GM20000 (cell line): ENCODE measurements around the gene SYTL2.

Source experiments
- DNase-seq: peaks from one replicate; pipeline ENCODE4 v3.0.0; 2012; ENCODE audit warnings: low spot score
- CTCF ChIP-seq: IDR thresholded peaks from 2 replicates; pipeline ENCODE4 v1.5.1; 2012; ENCODE audit warnings: mild to moderate bottlenecking, control low read depth; ENCODE audit errors: extremely low read depth, missing control alignments

Gene SYTL2

DNA sequence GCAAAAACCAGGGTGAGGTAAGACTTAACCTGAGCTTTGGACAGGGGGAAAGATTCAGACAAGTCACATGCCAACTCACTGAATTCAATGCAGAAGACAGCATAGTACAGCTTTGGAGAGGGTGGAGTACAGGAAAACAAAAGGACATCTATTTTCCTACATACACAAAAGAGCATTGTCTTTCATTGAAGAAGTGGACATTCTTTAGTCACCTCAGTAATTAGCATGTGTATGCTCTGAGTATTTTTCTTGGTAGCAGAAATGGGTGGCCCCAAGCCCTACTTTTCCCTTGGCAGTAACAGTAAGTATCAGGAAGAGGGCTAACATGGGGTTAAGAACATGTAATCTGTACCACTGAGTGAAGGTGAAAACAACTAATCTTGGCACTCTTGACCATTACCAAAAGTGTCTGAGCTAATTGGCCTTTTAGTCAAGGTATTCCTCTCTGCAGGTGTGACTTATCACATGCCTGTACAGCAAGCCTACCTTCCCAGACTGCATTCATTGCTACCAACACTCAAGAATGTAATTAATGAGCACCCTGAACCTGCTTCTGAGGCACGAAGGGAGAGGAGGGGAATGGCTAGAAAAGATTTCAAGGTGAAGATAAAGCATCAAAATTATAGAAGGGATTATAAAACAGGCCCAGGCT, 33.9 kb downstream of the SYTL2 start:
- TF ChIP-seq CTCF: no peak
- no peak for DNase-seq

GRCh38 chr11:85774256-85775101, 36.5 kb downstream of the SYTL2 start:
- DNase-seq: no peak

DNA sequence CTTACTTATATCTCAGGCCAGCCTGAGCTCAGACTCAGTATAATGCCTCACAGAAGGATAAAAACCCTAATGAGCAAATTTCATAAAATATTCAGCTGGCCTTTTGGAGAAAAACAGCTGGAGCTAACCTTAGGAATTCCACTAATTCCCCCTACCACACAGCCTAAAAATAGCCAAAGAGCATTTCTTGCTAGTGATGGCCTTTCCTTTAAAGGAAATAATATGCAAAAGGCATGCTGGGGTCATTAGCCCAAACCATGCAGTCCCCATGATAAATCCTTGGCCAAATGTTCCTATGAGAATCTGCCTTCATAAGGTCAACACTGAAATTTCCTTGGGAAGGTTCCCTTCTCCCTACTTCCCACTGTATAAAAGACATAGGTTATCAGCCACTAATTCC, 38.2 kb downstream of the SYTL2 start:
- TF ChIP-seq CTCF: no peak
- DNase-seq: no peak

More at GRCh38 chr11:85774256-85775101, 36.5 kb downstream of the SYTL2 start:
- no peak for TF ChIP-seq CTCF

- TF ChIP-seq CTCF: no peak
- no peak for DNase-seq
Observed at GRCh38 chr11:85771568-85771967, 39.4 kb downstream of the SYTL2 start.

DNA sequence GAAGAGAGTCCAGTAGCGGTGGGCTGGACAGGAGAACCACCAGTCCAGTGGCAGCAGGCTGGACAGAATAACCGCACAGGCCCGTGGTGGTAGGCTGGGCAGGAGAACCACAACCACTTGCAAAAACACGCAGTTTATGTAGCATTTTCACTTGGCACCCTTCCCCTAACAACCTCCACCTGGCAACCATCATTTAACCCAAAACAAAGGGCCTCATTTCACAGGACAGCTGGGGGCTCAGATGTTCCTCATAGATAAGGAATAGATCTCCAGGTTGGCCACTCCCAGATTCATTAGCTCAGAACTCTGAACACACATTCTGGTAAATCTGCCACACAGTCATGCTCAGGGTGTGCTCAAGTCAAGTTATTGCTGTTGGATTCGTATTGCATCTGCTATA, 41.2 kb downstream of the SYTL2 start:
- no peak for DNase-seq
- TF ChIP-seq CTCF: no peak

GRCh38 chr11:85768473-85769146, 42.3 kb downstream of the SYTL2 start:
- no peak for TF ChIP-seq CTCF
- no peak for DNase-seq
